HG03175 (cell line): Measurements from ENCODE around the gene MAF.

Experiments
- ATAC-seq: cut with Tn5 transposase; IDR thresholded peaks from one replicate; pipeline ENCODE4 v1.9.1; 2021; ENCODE audit warnings: mild to moderate bottlenecking, moderate library complexity; ENCODE audit not compliant: unreplicated experiment

Gene MAF

DNA sequence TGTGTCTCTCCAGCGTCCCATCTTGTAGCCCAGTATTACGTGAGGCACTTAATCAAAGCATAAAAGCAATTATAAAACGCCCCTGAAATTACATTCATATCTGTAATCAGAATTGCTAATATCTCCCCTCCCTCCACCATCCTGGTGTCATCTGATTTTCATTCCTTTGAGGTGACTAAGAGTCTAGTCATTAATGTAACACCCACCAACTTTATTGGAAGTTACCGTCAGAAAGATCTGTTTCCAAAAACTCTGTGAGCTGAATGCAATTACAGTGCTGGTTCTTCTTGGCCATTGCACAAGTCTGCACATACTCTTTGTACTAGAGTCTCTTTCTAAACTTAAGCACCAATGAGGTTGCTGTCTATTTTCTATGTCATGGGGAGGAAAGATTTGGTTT, 12.5 kb upstream of the MAF start:
- ATAC-seq = no peak

DNA sequence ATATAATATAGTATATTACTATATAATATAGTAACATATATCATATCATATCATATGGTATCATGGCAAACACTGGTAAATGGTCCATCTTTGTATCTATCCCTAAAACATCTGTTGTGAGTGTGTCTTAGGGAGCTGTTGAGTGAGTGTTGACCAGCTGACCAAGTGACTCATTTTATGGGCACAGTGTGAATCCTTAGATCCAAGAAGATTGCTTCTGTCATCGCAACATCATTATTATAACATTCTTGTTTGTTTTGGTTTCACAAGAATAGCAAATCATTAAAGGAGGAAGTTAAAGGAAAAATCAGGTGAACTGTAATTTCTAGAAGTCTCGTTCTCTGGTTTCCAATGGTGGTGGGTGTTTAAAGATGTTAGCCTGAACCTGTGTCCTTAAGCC, 11.7 kb upstream of the MAF start:
- no peak for ATAC-seq

DNA sequence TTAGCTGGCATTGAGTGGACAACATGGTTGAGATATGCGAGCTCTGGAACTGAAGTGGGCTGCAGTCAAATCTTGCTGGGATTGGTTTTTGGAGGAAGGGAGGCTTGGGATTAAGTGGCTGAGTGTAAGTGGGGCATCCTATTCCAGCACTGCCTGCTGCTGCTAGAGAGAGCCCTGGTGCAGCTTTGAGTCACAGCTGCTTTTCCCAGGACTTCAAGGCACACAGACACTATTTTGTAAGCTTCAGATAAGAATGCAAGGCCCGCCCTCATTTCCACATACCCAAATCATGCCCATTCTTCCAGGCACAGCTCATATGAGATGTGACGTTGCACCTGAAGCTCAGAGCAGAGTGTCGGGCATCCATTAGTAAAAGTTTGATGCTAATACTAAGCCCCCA, 10.2 kb upstream of the MAF start:
- ATAC-seq = no peak

DNA sequence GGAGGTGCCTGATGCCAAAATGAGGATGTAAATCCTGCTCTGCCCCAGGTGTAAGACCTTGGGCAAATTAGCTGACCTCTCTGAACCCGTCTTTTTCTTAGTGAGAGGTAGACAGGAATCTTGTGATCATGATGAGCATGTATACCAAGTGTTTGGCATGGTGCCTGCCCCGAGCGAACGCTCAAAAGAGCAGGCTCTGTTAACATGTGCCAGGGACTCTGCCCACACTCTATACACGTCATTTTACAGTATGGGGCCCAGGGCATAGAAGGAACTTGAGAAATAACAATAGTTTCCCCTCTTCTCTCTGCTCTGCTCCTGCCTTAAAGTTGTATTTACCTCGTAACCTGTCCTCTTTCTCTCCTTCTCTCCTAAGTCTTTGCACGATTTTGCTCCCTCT, 9.3 kb upstream of the MAF start:
- ATAC-seq = no peak

DNA sequence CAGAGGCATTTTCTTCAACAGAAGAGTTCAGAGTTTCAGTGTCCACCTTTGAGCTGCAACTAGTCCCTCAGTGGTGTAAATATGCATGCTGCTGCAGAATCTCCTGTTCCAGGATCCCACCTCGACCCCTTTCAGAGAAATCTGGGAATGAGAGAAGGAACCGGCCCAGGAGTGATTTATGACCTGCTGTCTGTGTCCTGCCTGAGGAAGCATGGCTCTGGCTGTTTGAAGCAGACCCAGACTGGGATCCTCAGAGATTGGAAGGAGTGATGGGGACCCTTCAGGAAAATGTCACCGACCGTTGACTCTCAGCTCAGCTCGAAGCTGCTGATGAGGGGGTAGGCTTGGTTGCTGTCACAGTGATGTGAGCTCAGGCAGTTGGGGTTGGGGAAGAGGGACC, 8.4 kb upstream of the MAF start:
- no peak for ATAC-seq

DNA sequence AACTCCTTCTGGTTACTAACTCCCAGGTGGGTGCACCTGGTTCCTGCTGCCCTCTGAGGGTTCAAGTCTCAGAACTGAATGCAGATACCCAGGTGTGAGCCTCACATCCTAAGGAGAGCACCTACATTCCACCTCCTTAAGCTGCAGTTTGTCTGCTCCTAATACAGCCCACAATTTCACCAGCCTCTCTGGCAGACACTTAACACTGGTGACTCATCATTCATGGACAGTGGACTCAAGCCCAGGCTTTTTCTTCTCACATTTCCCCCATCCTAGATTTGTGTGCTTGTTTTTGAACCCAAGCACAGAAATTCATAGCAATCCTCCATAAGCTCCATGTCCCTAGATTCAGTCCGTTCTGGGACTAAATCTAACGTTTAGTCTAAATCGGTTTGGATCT, 7.0 kb upstream of the MAF start:
- ATAC-seq = no peak

DNA sequence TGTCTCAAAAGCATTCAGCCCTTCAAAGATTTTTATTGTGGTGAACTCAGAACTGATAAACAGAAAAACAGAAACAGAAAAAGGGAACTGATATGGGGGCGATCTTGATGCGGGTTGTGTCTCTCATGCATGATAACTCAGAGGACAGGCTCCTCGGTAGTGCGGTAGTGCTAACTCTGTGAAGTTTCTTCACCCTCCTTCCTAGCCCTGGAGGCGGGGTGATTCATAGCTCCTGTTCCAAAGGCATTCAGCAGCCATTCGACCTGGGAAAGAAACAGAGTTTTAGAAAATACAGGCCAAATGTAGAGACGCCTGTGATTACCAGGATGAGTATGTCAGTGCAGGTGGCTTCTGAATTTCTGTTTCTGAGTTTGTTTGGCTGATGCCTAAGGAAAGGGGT, 5.5 kb upstream of the MAF start:
- no peak for ATAC-seq

DNA sequence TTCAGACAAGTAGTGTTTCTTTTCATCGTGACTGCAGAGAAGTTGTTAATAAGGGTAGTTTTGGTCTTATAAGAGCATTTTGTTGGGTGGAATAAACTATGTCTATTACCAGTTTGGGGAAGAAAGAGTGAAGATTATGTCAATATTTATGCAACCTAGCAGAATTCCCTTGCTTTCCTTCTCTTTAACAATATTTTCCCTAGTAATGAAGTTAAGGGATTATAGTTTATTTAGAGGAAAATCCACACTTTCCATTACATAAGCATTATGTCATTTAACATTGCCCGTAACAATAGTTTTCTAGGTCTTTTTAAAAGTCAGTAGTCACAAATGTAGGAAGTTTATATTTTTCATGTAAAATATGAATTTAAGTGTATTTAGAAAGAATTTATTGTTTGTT, 2.5 kb upstream of the MAF start:
- ATAC-seq = no peak

DNA sequence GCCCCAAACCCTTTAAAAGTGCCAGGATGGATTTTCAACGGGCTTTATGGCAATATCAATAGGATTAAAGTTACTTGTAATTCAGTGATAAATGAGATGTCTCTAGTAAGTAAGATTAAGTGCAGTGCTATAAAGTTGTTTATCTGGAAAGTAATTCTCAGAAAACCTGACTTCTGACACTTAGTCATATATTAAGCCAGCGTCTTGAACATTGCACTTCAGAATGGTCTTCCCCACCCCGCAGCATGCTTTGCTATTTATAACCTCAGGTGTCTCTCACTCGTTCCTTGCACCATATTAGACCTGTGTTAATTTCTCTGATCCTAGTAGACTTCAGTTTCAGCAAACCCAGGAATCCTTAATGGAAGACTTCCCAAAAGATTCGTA, 2.1 kb upstream of the MAF start:
- no peak for ATAC-seq

DNA sequence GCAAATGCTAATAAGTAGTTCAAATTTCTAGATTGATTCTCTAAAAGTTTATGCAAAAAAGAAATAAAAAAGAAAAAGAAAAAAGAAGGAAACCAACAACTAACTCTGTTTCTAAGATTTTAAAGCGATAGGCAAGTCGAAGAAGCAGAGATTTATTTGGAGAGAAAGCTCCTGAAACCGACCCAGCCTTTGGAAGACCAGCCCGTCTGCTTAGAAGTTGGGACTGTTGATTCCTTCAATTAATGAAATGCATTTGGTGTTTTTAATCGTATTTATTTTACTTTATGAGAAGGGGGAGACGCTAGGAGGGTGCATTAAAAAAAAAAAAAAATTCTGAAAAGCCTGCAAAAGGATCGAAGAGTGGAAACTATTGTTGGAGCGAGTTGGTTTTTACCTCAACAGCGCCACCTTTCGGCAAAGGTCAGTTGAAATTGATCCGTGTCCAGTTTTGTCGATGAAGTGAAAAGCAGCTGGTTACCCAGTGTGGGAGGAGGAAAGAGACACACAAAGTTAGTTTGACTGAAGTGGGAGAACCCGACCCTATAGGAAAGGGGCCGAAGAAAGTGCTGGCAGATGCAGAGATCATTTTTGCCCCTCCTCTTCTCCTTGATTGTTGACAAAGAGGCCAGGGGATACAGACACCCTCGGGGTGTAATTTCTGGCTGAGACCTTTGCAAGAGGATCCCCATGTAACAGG, 1.5 kb upstream of the MAF start:
- ATAC-seq = no peak

DNA sequence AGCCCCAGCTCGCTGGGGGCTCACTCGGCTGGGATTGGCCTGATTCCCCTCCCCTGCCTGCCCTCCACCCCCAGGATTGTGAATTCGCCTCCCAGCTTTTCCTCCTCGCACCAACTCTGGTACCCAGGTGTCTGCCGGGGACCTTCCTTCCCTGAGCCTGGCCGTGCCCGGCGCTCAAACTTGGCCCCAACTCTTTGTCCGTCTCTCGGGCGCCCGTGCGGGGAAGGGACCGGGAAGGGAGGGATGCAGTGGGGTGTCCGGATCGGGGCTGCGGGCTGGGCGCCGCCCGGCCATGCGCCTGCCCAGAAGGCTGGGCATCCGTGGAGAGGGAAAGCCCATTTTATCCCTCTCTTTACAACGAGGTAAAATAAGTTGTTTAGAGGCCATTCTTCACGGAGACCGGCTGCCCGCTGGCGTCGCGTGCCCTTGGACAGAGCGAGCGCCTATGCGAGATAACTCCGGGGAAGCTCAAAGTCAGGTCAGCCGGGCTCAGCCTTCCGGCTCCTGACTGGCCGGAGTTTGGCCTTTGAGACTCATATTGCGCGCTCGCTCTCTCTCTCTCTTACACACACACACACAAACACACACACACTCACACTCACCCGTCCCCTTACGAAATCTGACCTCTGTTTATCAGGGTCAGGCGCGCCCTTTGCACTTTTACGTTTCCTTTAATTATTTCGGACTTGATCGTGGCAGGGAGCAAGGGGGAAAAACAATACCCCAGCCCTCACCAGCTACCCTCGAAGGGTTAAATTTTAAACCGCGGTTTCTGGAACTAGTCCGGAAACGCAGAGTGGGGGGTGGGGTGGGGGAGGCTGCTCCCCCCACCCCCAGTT, 774 bp upstream of the MAF start:
- ATAC-seq = no peak

DNA sequence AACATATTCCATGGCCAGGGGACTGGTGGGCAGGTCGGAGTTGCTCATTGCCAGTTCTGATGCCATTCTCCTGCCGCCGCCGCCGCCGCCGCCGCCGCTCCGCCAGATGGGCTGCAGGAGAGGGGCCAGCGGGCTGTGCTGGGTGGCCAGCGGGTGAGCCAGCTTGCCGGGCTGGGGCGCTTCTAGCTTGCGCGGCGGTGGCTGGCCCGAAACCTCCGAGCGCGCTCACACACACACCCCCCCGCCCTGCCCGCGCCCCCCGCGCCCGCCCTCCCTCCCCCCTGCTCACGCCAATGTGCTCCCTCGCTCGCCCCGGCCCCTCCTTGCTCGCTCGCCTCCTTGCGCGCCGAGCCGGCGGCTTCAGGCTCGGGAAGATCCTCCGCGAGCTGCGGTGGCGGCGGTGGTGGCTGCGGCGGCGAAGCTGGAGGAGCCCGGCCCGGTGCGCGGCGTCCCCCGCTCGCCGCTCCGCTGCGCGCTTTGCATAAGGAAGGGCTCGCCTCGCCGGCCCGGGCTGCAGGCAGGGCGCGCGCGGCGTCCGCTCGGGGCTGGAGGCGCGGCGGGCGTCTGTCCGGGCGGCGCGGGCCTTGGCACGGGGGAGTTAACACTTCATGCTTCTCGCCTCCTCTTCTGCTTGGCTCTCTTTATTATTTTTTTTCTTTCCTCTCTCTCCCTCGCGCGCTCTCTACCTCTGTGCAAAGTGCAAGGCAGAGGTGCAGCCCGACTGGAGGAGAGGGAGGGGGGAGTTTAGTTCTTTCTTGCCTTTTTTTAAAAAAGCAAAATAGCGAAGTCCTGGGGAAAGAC, 500 bp downstream of the MAF start:
- ATAC-seq = no peak

DNA sequence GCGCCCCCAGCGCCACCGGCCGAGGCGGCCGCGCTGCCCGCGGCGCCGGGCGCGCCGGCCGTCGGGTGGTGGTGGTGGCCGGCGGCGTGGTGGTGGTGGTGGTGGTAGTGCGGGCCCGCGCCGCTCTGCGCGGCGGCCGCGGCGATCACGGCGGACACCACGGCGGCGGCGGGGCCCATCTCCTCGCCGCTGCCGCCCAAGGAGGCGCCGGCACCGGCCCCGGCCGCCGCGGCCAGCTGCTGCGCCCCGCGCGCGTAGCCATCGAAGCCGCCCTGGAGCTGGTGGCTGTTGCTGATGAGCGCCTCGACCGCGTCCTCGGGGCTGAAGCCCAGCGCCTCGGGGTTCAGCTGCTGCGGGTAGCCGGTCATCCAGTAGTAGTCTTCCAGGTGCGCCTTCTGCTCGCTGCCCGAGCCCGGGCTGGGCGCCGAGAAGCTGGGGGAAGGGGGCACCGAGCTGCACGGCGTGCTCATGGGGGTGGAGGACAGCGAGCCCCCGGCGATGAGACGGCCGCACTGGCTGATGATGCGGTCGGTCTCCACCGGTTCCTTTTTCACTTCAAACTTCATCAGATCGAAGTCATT, 1.2 kb downstream of the MAF start:
- ATAC-seq = no peak

DNA sequence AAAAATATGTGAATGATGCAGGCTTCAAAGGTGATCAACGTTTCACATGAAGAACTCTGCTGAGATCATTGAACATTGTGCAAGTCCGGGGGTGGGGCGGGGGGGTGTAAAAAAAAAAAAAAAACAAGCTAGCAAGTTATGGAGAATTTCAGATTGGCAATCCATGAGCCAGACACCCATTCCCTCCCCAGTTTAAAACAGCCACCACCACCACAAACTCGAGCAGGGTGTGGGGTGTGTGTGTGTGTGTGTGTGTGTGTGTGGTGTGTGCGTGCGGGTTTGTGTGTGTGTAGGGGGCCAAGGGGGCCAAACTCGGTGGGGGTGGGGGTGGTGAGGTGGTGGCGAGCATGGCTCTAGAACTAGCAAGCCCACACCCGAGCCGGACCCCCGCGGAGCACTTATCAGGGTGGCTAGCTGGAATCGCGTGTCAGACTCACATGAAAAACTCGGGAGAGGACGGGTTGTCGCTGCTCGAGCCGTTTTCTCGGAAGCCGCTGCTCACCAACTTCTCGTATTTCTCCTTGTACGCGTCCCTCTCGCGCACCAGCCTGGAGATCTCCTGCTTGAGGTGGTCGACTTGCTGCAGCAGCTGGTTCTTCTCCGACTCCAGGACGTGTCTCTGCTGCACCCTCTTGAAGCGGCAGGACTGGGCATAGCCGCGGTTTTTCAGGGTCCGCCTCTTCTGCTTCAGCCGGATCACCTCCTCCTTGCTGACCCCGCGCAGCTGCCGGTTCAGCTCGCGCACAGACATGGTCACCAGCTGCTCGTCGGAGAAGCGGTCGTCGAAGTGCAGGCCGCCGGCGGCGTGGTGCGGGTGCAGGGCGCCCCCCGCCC, 2.0 kb downstream of the MAF start:
- ATAC-seq = no peak

DNA sequence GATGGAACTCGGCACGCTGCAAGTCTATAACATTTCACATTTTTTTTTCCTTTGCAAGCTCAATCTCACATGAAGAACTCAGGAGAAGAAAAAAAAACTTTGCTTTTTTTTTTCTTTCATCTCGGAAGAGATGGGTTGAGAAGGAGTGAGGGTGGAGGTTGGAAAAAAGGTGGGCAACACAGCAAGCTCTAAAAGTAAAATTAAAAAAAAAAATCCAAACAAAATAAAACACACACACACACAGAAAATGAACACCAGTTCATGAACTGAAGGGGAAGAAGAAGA, 2.5 kb downstream of the MAF start:
- no peak for ATAC-seq

DNA sequence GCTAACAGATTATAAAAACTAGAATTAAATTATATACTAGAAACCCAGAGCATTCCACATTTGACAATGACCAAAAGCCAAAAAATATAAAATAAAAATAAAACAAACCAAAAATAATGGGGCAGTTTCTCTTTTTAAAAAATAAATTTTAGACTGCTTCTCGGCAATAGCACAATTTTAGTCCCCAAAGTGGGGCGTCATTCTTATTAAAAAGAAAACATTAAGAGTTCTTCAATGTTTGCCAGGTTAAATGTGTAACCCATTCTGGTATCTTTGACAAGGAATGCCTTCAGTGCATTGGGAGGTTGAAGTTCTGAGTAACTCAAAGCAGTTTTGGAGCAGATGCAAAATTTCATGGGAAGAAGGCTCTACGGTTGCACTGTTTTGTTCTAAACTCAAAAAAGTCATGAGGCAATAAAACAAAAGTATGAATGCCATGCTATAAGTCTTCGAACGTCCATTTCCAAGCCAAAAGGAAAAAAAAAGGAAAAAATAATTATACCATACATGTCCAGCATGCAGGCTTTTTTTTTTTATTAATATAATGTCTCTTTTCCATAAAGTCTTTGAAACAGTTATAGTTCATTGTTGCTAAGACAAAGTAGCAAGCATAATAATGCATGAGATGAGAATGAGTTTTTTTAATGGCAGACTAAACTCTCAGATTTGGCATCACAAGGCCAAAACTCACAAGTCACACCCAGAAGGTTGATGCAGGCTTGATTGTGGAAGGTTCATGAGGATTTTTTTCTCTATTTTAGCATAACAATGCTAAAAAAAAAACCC, 3.1 kb downstream of the MAF start:
- ATAC-seq = no peak

DNA sequence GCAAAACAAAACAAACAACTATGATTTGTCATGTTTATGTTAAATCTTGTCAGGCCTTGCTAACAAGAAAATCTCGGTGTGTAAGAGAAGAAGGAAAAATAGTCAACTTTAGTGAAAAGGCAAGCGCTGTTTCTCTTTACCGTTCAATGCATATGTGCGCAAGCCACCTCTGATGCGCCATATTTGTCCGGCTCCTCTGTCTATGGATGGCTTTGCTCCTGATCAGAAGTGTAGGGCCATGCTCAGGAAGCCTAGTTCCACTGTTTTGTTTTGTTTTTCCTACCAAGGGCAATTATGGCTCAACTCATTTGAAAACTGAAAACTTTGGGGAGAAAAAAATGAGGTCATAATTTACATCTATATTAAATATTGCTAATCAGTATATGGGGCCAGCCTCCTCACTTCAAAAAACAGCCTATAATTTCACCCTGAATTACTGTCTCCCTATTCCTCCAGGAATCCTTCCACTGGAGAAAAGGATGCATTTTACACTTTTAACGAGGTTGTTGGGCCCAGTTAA, 4.5 kb downstream of the MAF start:
- ATAC-seq = no peak

DNA sequence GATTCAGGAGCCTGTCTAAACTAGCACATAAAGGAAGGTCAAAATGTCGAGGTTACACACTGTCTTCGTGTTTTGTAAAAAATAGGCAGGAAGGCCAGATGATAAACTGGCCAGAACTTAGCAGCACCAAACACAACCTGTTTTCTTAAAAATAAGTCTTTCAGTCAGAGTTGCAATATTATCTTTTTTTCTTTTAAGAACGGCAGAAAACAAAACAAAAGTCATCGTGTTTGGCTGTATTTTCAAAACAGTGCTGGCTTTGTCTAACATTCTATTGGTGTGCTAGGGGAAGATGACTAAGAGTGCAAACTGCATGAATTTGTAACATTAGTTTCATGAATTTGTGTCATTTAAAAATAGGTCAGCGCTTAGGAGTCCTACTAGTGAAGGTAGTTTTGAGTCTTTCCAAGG, 5.3 kb downstream of the MAF start:
- no peak for ATAC-seq

DNA sequence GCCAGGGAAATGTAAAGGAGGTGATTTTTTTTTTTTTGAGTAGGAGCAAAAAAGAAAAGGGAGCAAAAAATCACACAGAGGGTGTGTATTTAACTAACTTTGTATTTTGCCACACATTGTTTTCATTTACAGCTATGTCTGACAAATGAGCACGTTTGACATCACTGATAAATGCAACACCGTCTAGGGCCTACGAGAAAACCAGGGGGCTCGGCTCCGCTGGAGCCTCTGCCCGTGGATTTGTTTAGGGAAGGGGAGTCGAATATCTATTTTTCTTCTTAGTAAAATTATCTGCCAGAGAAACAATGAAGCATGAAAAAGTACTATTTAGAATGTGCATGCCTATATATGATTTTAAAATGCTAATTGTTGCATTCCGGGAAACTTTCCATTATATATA, 6.8 kb downstream of the MAF start:
- ATAC-seq = no peak

DNA sequence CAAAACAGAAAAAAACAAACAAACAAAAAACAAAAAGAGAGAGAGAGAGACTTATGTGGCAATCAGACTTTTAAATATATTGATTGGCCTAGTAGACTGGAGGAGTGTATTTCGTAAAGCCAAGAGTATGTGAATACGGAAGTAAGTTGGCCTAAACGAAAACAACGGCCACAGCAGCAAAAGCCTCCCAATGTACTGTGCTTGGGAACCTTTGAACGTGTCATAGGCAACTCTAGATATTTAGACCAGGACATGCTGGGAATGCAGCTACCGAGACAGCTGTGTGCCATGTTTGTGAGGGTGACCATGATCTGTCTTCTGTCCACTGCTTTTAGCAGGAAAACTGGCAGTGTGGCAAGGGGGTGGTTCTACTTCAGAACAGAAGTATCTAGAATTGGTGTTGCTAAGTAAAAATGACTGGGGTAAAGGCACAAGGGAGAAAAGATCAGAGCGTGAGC, 7.4 kb downstream of the MAF start:
- ATAC-seq = no peak
